Body of pancreas (tissue), 4 donors: ENCODE data around the gene ADAM11. TPM values are rescaled to one million over a fixed set of nuclear protein-coding genes. Genes with fewer than 3 reads are reported as not detected.

Experiments
- ATAC-seq: fragments of 150-250 bp; one replicate; pipeline ENCODE4 v1.9.1; 2016
- DNase-seq, 4 donors: peaks; one replicate each; pipeline ENCODE4 v3.0.0-alpha.2; 2019
- H3K27ac ChIP-seq, 4 donors: fragments of 200-600 bp; sonication (generic); 1 replicate in 3 of 4; 2 replicates in 1 of 4; pipeline versions ENCODE4 v1.5.1 to v1.6.1; 2016 to 2019; ENCODE audit warnings: mild to moderate bottlenecking in 1 of 4, mixed read lengths in 1 of 4, moderate library complexity in 1 of 4
- H3K27me3 ChIP-seq, 2 donors: fragments of 200-600 bp; sonication (generic); one replicate each; pipeline ENCODE4 v1.6.0; 2016; ENCODE audit warnings: mild to moderate bottlenecking in 1 of 2
- H3K36me3 ChIP-seq, 2 donors: fragments of 200-600 bp; sonication (generic); replicated peaks in 1 of 2; 2 replicates each; pipeline ENCODE4 v1.5.1; 2016; ENCODE audit warnings: low read depth in 2 of 2; ENCODE audit not compliant: insufficient read depth in 1 of 2
- H3K4me1 ChIP-seq: fragments of 200-600 bp; sonication (generic); one replicate; pipeline ENCODE4 v1.6.0; 2016
- H3K4me3 ChIP-seq, 2 donors: fragments of 200-600 bp; sonication (generic); 1 replicate in 1 of 2; 2 replicates in 1 of 2; pipeline ENCODE4 v1.5.1; 2016 to 2019
- H3K9me3 ChIP-seq, 3 donors: fragments of 200-600 bp; sonication (generic); 1 replicate in 2 of 3; 2 replicates in 1 of 3; pipeline ENCODE4 v1.5.1; 2016
- CTCF ChIP-seq, 7 experiments: fragments of 450-650 bp in 4 of 7; fragments of 200-600 bp in 3 of 7; sonication (generic) in 3 of 7; IDR thresholded peaks; one replicate each; pipeline ENCODE4 v1.5.1; 2016 to 2019; ENCODE audit warnings: antibody characterized with exemption in 7 of 7
- POLR2A ChIP-seq, 3 donors: fragments of 450-650 bp; IDR thresholded peaks; one replicate each; pipeline ENCODE4 v1.6.1; 2016; ENCODE audit warnings: antibody characterized with exemption in 3 of 3, mild to moderate bottlenecking in 2 of 3
- WGBS, 2 donors: methylation state at CpG; one replicate each; pipeline ENCODE4 v1.1.5; 2017; 5-methylcytosine and 5-hydroxymethylcytosine counted together
- intact Hi-C: fragments of 100-400 bp; cut with DNase I; formaldehyde crosslinking; loops from one replicate; pipeline ENCODE4 v1.15.1; 2023
- total RNA-seq, 2 donors: library from RNA; depleted of rRNA; stranded (reverse); fragments of >200 nt; gene quantifications; one replicate each; pipeline ENCODE4 v1.1.0, GENCODE V29; 2016

ADAM11 gene
- total RNA-seq, 2 donors from 2014 or later = under 0.01 TPM

GRCh38 chr17:44734272-44734671, 24.5 kb upstream of the ADAM11 start:
- TF ChIP-seq CTCF (IDR thresholded peaks at IDR 0.05) (no peak), POLR2A (IDR thresholded peaks at IDR 0.05) (no peak)
- DNase-seq (no peak), ATAC-seq (no peak)
- 54 to 69% methylated on average over 2 of the region's 2 CpGs for WGBS, 2 donors
- Histone ChIP-seq H3K36me3 (no peaks in the 10 kb centered on the region), H3K9me3 (no peaks in the 10 kb centered on the region), H3K27ac (no peak overlapping the region), H3K4me3 (no peak overlapping the region), H3K27me3 (no peaks in the 10 kb centered on the region), H3K4me1 (no peaks in the 10 kb centered on the region)
- intact Hi-C loops = no loop called here

GRCh38 chr17:44736551-44737240, 22.1 kb upstream of the ADAM11 start:
- no peak for ATAC-seq
- no peak for TF ChIP-seq POLR2A (IDR thresholded peaks at IDR 0.05)
- no peak for TF ChIP-seq CTCF (IDR thresholded peaks at IDR 0.05)
- Histone ChIP-seq H3K27ac (no peak overlapping the region), H3K36me3 (no peaks in the 10 kb centered on the region), H3K4me3 (no peak overlapping the region), H3K27me3 (no peaks in the 10 kb centered on the region), H3K9me3 (no peaks in the 10 kb centered on the region), H3K4me1 (no peaks in the 10 kb centered on the region)
- 84 to 90% methylated on average over 10 to 12 of the region's 12 CpGs for whole genome bisulfite sequencing, 2 donors
- intact Hi-C loops = no loop called here
- no peak for DNase-seq

GRCh38 chr17:44738214-44738906, 20.4 kb upstream of the ADAM11 start:
- ATAC-seq (no peak), DNase-seq (no peak)
- no peak overlapping the region for H3K4me3 ChIP-seq
- H3K27ac ChIP-seq = no peak overlapping the region
- H3K27me3 ChIP-seq = no peaks in the 10 kb centered on the region
- TF ChIP-seq CTCF (IDR thresholded peaks at IDR 0.05) (no peak), POLR2A (IDR thresholded peaks at IDR 0.05) (no peak)
- H3K9me3 ChIP-seq = no peaks in the 10 kb centered on the region
- H3K4me1 ChIP-seq = no peaks in the 10 kb centered on the region
- WGBS, 2 donors = 75 to 80% methylated on average over 1 to 3 of the region's 3 CpGs
- H3K36me3 ChIP-seq = no peaks in the 10 kb centered on the region
- intact Hi-C loops = no loop called here

- Histone ChIP-seq H3K9me3 (no peaks in the 10 kb centered on the region), H3K27me3 (no peaks in the 10 kb centered on the region), H3K27ac (no peak overlapping the region), H3K4me1 (no peaks in the 10 kb centered on the region), H3K4me3 (no peak overlapping the region), H3K36me3 (no peaks in the 10 kb centered on the region)
- intact Hi-C loops = no loop called here
- no peak for ATAC-seq
- WGBS, 2 donors = 89 to 91% methylated on average over 7 to 8 of the region's 8 CpGs
- no peak for TF ChIP-seq CTCF (IDR thresholded peaks at IDR 0.05)
- no peak for TF ChIP-seq POLR2A (IDR thresholded peaks at IDR 0.05)
- no peak for DNase-seq
Measured at GRCh38 chr17:44741316-44741715, 17.5 kb upstream of the ADAM11 start.
